HCT116 (cell line): ENCODE data around the gene ROBO1. TPM values are rescaled to one million over a fixed set of nuclear protein-coding genes. Genes with fewer than 3 reads are reported as not detected.

Experiments
- ATAC-seq: fragments of 200-7000 bp; cut with Tn5 transposase; 2 replicates; pipeline ENCODE4 v1.9.1; 2020; ENCODE audit warnings: mild to moderate bottlenecking, moderate library complexity
- BruUV-seq: library from RNA; stranded (reverse); fragments of 400-500 nt; replicated peaks from 2 replicates; lab custom pipeline; 2021; lab: Mats Ljungman, UMichigan
- CTCF ChIA-PET: fragments of 300-600 bp; sonication (Branson Sonifier 250); formaldehyde crosslinking; loops from one replicate; lab custom pipeline; 2021; ENCODE audit warnings: antibody characterized with exemption; lab: Charles Lee
- POLR2A ChIA-PET: fragments of 300-600, 350-600 bp; sonication (Branson Sonifier 250); formaldehyde crosslinking; loops from one replicate; lab custom pipeline; 2021; ENCODE audit warnings: antibody characterized with exemption; lab: Charles Lee
- RAD21 ChIA-PET, 2 experiments: fragments of 300-600 bp; sonication (Branson Sonifier 250); formaldehyde crosslinking; loops; one replicate each; lab custom pipeline; 2023; ENCODE audit warnings: low total read pairs in 2 of 2; ENCODE audit not compliant: uncharacterized antibody in 2 of 2, unreplicated experiment in 2 of 2, low non-redundant PET in 1 of 2; lab: Charles Lee
- DNase-seq: peaks from one replicate; pipeline ENCODE4 v3.0.0-alpha.2; 2010; ENCODE audit warnings: low read depth, low spot score
- H2AFZ ChIP-seq: fragments of 200-600 bp; shearing (Covaris generic), sonication (generic); 2 replicates; pipeline ENCODE4 v1.6.1; 2017; ENCODE audit warnings: low read depth, mixed run types, mixed read lengths, antibody characterized with exemption, low read length; ENCODE audit not compliant: poor library complexity, severe bottlenecking
- H3K27ac ChIP-seq: 2 replicates; pipeline ENCODE4 v1.5.1; 2012; ENCODE audit warnings: low read depth, low read length
- H3K27me3 ChIP-seq: fragments of 200-600 bp; sonication (generic); 2 replicates; pipeline ENCODE4 v1.6.1; 2016; ENCODE audit warnings: mixed run types, low read length, mixed read lengths; ENCODE audit not compliant: insufficient read depth
- H3K36me3 ChIP-seq, 2 experiments: fragments of 200-500 bp in 1 of 2; fragments of 200-600 bp in 1 of 2; sonication (Bioruptor generic) in 1 of 2; sonication (generic) in 1 of 2; 2 replicates each; pipeline versions ENCODE4 v1.5.1 to v1.6.1; 2014 to 2016; ENCODE audit warnings: low read length in 2 of 2, inconsistent platforms in 1 of 2, mixed read lengths in 1 of 2, mixed run types in 1 of 2; ENCODE audit not compliant: insufficient read depth in 2 of 2, control insufficient read depth in 1 of 2
- H3K4me1 ChIP-seq, 2 experiments: fragments of 200-600 bp in 1 of 2; sonication (generic) in 1 of 2; 2 replicates each; pipeline versions ENCODE4 v1.5.1 to v1.6.1; 2012 to 2017; ENCODE audit warnings: low read length in 2 of 2, inconsistent platforms in 1 of 2, mild to moderate bottlenecking in 1 of 2, mixed read lengths in 1 of 2, mixed run types in 1 of 2, moderate library complexity in 1 of 2; ENCODE audit not compliant: insufficient read depth in 2 of 2, control insufficient read depth in 1 of 2
- H3K4me2 ChIP-seq: fragments of 200-600 bp; sonication (generic); 2 replicates; pipeline ENCODE4 v1.6.1; 2017; ENCODE audit warnings: mixed run types, low read length, mixed read lengths
- H3K4me3 ChIP-seq, 2 experiments: fragments of 200-600 bp in 1 of 2; sonication (generic) in 1 of 2; replicated peaks in 1 of 2; 2 replicates each; pipeline ENCODE4 v1.5.1; 2011 to 2016; ENCODE audit warnings: low read length in 2 of 2, control low read depth in 1 of 2, low read depth in 1 of 2, mild to moderate bottlenecking in 1 of 2, mixed read lengths in 1 of 2, mixed run types in 1 of 2
- H3K79me2 ChIP-seq: fragments of 200-600 bp; sonication (generic); 2 replicates; pipeline ENCODE4 v1.6.1; 2017; ENCODE audit warnings: mild to moderate bottlenecking, mixed run types, low read length, moderate library complexity, mixed read lengths; ENCODE audit not compliant: insufficient read depth
- H3K9ac ChIP-seq: fragments of 200-600 bp; sonication (generic); 2 replicates; pipeline ENCODE4 v1.6.1; 2016; ENCODE audit warnings: low read length, mixed read lengths
- H3K9me2 ChIP-seq: fragments of 200-600 bp; sonication (generic), shearing (Covaris generic); 2 replicates; pipeline ENCODE4 v1.6.1; 2017; ENCODE audit warnings: mixed run types, mild to moderate bottlenecking, moderate library complexity; ENCODE audit not compliant: insufficient read depth
- H3K9me3 ChIP-seq, 2 experiments: fragments of 200-500 bp in 1 of 2; fragments of 200-600 bp in 1 of 2; sonication (Bioruptor generic) in 1 of 2; sonication (generic) in 1 of 2; 2 replicates each; pipeline ENCODE4 v1.6.1; 2014 to 2017; ENCODE audit warnings: low read length in 2 of 2, mixed read lengths in 2 of 2, inconsistent platforms in 1 of 2, low read depth in 1 of 2, mild to moderate bottlenecking in 1 of 2, mixed run types in 1 of 2, moderate library complexity in 1 of 2; ENCODE audit not compliant: control insufficient read depth in 1 of 2, insufficient read depth in 1 of 2
- H4K20me1 ChIP-seq: fragments of 200-600 bp; sonication (generic), shearing (Covaris generic); 2 replicates; pipeline ENCODE4 v1.6.1; 2017; ENCODE audit warnings: mixed run types, mild to moderate bottlenecking, moderate library complexity; ENCODE audit not compliant: insufficient read depth
- CBX3 ChIP-seq: IDR thresholded peaks from 2 replicates; pipeline ENCODE4 v1.6.1; 2012; ENCODE audit warnings: low read depth
- CEBPB ChIP-seq: IDR thresholded peaks from 2 replicates; pipeline ENCODE4 v1.6.1; 2012; ENCODE audit warnings: low read depth
- ELF1 ChIP-seq: IDR thresholded peaks from 2 replicates; pipeline ENCODE4 v1.6.1; 2012; ENCODE audit warnings: low read depth, borderline replicate concordance
- EZH2 ChIP-seq: fragments of 200-600 bp; sonication (generic); IDR thresholded peaks from 2 replicates; pipeline ENCODE4 v1.6.1; 2017; ENCODE audit warnings: antibody characterized with exemption, mixed run types
- EZH2phosphoT487 ChIP-seq: fragments of 200-600 bp; IDR thresholded peaks from 2 replicates; pipeline ENCODE4 v1.6.1; 2018; ENCODE audit warnings: antibody characterized with exemption, borderline replicate concordance
- SIN3A ChIP-seq: IDR thresholded peaks from 2 replicates; pipeline ENCODE4 v1.6.1; 2012; ENCODE audit warnings: low read depth
- SP1 ChIP-seq: IDR thresholded peaks from 2 replicates; pipeline ENCODE4 v1.6.1; 2012; ENCODE audit warnings: low read depth
- TCF7L2 ChIP-seq: IDR thresholded peaks from 2 replicates; pipeline ENCODE4 v1.7.0; 2011; ENCODE audit warnings: borderline replicate concordance, inconsistent platforms; ENCODE audit not compliant: insufficient read depth, insufficient read length; ENCODE audit errors: extremely low read depth
- YY1 ChIP-seq: IDR thresholded peaks from 2 replicates; pipeline ENCODE4 v1.6.1; 2011; ENCODE audit warnings: low read length, low read depth, moderate library complexity, mild to moderate bottlenecking; ENCODE audit not compliant: insufficient replicate concordance; ENCODE audit errors: extremely low read depth
- ZNF274 ChIP-seq: fragments of 200-500 bp; sonication (Bioruptor generic); IDR thresholded peaks from 2 replicates; pipeline ENCODE4 v1.6.1; 2014; ENCODE audit warnings: mild to moderate bottlenecking, low read depth, low read length, inconsistent platforms
- intact Hi-C: fragments of 100-400 bp; cut with micrococcal nuclease; formaldehyde crosslinking; loops from 2 replicates; pipeline ENCODE4 v1.10.0; 2022
- total RNA-seq: library from RNA; stranded (reverse); gene quantifications from one replicate; pipeline ENCODE4 v1.2.1, GENCODE V29; 2021; ENCODE audit not compliant: unreplicated experiment
- TF ChIP-seq, protein P1 (sequence below): IDR thresholded peaks from 2 replicates; pipeline ENCODE4 v1.6.1; 2011; ENCODE audit warnings: mild to moderate bottlenecking, low read length, moderate library complexity; ENCODE audit not compliant: insufficient replicate concordance; ENCODE audit errors: extremely low read depth
- TF ChIP-seq, protein P2 (sequence below): IDR thresholded peaks from 2 replicates; pipeline ENCODE4 v1.6.1; 2012
- TF ChIP-seq, protein P3 (sequence below): IDR thresholded peaks from 2 replicates; pipeline ENCODE4 v1.6.1; 2012

The ROBO1 gene
- total RNA-seq, 1 experiment from 2014 or later, result 0.27 TPM

DNA sequence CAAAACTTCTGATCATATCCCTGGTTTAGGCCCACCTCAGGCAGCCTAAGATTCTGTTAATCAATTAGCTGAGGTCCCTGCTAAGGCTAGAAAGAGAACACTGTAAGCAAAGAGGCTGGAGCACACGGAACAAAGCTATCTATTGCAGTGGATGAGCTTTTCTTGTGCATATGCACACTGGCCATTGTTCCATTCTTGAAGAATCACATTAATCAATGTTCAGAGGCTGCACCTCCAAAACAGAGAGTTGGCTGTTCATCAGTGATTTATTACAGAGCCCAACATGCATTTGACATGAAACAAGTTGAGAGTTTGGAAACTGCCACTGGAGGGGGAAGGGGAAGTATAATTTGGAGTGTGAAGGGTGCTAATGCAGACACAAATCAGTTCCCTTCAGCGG lies 873.0 kb downstream of the ROBO1 start:
- DNase-seq (no peak), ATAC-seq (no peak)
- intact Hi-C loops, result no loop called here
- TF ChIP-seq ZNF274, result no peak
- no peak for TF ChIP-seq ELF1
- TF ChIP-seq CEBPB, result no peak
- no peak for TF ChIP-seq CBX3
- no peak for TF ChIP-seq SP1
- TF ChIP-seq, protein P1, sequence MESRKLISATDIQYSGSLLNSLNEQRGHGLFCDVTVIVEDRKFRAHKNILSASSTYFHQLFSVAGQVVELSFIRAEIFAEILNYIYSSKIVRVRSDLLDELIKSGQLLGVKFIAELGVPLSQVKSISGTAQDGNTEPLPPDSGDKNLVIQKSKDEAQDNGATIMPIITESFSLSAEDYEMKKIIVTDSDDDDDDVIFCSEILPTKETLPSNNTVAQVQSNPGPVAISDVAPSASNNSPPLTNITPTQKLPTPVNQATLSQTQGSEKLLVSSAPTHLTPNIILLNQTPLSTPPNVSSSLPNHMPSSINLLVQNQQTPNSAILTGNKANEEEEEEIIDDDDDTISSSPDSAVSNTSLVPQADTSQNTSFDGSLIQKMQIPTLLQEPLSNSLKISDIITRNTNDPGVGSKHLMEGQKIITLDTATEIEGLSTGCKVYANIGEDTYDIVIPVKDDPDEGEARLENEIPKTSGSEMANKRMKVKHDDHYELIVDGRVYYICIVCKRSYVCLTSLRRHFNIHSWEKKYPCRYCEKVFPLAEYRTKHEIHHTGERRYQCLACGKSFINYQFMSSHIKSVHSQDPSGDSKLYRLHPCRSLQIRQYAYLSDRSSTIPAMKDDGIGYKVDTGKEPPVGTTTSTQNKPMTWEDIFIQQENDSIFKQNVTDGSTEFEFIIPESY, result no peak
- Histone ChIP-seq H3K4me2 (no peak overlapping the region), H3K9me2 (no peaks in the 10 kb centered on the region), H3K4me1 (no peaks in the 10 kb centered on the region), H3K9me3 (peaks cover 0 to 16% of the 10 kb centered on the region in 2 experiments), H3K36me3 (no peaks in the 10 kb centered on the region), H3K79me2 (no peaks in the 10 kb centered on the region), H3K4me3 (no peak overlapping the region), H3K27me3 (no peaks in the 10 kb centered on the region), H2AFZ (no peak overlapping the region), H3K9ac (no peak overlapping the region), H4K20me1 (no peaks in the 10 kb centered on the region), H3K27ac (no peak overlapping the region)
- POLR2A ChIA-PET, result no interaction called here
- CTCF ChIA-PET, result no interaction called here
- BruUV-seq, result no TSS peak
- RAD21 ChIA-PET, result no interaction called here

DNA sequence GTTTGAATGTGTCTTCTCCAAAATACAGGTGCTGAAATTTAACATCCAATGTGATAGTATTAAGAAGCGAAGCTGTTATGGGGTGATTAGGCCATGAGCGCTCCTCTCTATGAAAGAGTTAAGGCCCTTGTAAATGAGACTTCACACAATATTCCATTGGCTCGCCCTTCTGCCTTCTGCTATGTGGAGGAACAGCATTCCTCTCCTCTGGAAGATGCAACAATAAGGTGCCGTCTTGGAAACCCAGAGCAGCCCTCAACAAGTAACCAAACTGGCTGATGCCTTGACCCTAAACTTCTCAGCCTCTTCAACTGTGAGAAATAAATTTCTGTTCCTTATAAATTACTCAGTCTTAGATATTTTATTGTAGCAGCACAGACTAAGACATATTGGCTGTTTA lies 874.6 kb downstream of the ROBO1 start:
- CTCF ChIA-PET, result no interaction called here
- intact Hi-C loops, result no loop called here
- POLR2A ChIA-PET, result no interaction called here
- Histone ChIP-seq H2AFZ (no peak overlapping the region), H3K4me1 (no peaks in the 10 kb centered on the region), H3K27ac (no peak overlapping the region), H3K36me3 (no peaks in the 10 kb centered on the region), H3K4me2 (no peak overlapping the region), H3K4me3 (no peak overlapping the region), H3K9me2 (no peaks in the 10 kb centered on the region), H3K9ac (no peak overlapping the region), H4K20me1 (no peaks in the 10 kb centered on the region), H3K27me3 (no peaks in the 10 kb centered on the region), H3K9me3 (peaks cover 0 to 16% of the 10 kb centered on the region in 2 experiments), H3K79me2 (no peaks in the 10 kb centered on the region)
- RAD21 ChIA-PET, result no interaction called here
- no TSS peak for BruUV-seq
- DNase-seq, result no peak
- ATAC-seq, result no peak
- no peak for TF ChIP-seq EZH2phosphoT487
- TF ChIP-seq SP1, result no peak
- no peak for TF ChIP-seq TCF7L2
- no peak for TF ChIP-seq CBX3
- TF ChIP-seq, protein P2, sequence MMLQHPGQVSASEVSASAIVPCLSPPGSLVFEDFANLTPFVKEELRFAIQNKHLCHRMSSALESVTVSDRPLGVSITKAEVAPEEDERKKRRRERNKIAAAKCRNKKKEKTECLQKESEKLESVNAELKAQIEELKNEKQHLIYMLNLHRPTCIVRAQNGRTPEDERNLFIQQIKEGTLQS, result no peak
- no peak for TF ChIP-seq ELF1
- TF ChIP-seq, protein P3, sequence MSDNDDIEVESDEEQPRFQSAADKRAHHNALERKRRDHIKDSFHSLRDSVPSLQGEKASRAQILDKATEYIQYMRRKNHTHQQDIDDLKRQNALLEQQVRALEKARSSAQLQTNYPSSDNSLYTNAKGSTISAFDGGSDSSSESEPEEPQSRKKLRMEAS, result no peak
- no peak for TF ChIP-seq EZH2
- TF ChIP-seq YY1, result no peak
- TF ChIP-seq SIN3A, result no peak
- TF ChIP-seq, protein P1, result no peak
